H1 (cell line): ENCODE results near the gene OSBPL9. TPM values are rescaled to one million over a fixed set of nuclear protein-coding genes. Genes with fewer than 3 reads are reported as not detected.

ENCODE experiments used
- ASH2L ChIP-seq: fragments of 200-600, 300-600 bp; sonication (generic); IDR thresholded peaks from one replicate; pipeline ENCODE4 v1.7.1; 2017; ENCODE audit warnings: low read length
- CREB1 ChIP-seq: IDR thresholded peaks from 2 replicates; pipeline ENCODE4 v1.6.1; 2012; ENCODE audit warnings: inconsistent platforms
- NRF1 ChIP-seq: IDR thresholded peaks from 2 replicates; pipeline ENCODE4 v1.6.1; 2011; ENCODE audit warnings: mild to moderate bottlenecking, low read depth, low read length, improper control_type of control experiment
- TAF7 ChIP-seq: optimal IDR thresholded peaks from 2 replicates; pipeline ENCODE3; 2011; ENCODE audit warnings: low read depth, mild to moderate bottlenecking, inconsistent platforms, low read length, moderate library complexity, borderline replicate concordance
- polyA plus RNA-seq, 7 experiments: library from polyadenylated mRNA; depleted of rRNA in 3 of 7; stranded (reverse) in 5 of 7; unstranded in 2 of 7; fragments of >200 nt in 5 of 7; fragments of 200-250 nt in 2 of 7; gene quantifications; 1 replicate in 5 of 7; 2 replicates in 1 of 7; 4 replicates in 1 of 7; pipeline versions ENCODE4 v1.2.1 to v1.2.3, GENCODE V29; 2011 to 2013; ENCODE audit warnings: missing spikeins in 2 of 7, mixed read lengths in 2 of 7
- total RNA-seq: library from RNA; stranded (reverse); fragmentation: NEBNext Ultra II Directional; extraction: Animal tissue kit (Norgen Biotek cat#: 25700); gene quantifications from 2 replicates; pipeline ENCODE4 v1.2.1, GENCODE V29; 2021
- TF ChIP-seq, protein P1 (sequence below): fragments of 300-600 bp; sonication (generic); IDR thresholded peaks from 2 replicates; pipeline ENCODE4 v1.7.1; 2012; ENCODE audit warnings: low read length, moderate library complexity, mild to moderate bottlenecking, inconsistent platforms; ENCODE audit not compliant: insufficient replicate concordance

OSBPL9 gene
- total and polyA plus RNA-seq, 2 of the 8 experiments (the other 6 are each of a cell fraction or from before 2014, with no cell fraction given) = 58.2 to 71.6 TPM

DNA sequence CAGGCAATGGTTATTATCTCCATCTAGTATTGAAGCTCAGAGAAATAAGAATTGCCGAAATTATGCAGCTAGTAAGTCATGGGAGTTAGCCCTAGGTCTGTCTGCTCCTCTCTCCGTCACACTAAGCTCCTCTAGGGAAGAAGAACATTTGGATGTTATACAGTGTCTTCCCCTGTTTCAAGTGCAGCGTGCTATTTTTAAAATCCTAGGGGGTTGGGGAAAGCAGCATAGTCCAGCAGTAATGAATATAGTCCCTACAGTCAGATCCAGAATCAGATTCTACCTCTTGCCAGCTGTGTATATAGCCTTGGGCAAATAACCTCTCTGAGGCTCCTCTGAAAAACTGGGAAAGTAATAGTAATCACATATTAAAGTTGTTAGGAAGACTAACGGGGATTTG, 44.5 kb upstream of the OSBPL9 start (continued):
- TF ChIP-seq, protein P1, sequence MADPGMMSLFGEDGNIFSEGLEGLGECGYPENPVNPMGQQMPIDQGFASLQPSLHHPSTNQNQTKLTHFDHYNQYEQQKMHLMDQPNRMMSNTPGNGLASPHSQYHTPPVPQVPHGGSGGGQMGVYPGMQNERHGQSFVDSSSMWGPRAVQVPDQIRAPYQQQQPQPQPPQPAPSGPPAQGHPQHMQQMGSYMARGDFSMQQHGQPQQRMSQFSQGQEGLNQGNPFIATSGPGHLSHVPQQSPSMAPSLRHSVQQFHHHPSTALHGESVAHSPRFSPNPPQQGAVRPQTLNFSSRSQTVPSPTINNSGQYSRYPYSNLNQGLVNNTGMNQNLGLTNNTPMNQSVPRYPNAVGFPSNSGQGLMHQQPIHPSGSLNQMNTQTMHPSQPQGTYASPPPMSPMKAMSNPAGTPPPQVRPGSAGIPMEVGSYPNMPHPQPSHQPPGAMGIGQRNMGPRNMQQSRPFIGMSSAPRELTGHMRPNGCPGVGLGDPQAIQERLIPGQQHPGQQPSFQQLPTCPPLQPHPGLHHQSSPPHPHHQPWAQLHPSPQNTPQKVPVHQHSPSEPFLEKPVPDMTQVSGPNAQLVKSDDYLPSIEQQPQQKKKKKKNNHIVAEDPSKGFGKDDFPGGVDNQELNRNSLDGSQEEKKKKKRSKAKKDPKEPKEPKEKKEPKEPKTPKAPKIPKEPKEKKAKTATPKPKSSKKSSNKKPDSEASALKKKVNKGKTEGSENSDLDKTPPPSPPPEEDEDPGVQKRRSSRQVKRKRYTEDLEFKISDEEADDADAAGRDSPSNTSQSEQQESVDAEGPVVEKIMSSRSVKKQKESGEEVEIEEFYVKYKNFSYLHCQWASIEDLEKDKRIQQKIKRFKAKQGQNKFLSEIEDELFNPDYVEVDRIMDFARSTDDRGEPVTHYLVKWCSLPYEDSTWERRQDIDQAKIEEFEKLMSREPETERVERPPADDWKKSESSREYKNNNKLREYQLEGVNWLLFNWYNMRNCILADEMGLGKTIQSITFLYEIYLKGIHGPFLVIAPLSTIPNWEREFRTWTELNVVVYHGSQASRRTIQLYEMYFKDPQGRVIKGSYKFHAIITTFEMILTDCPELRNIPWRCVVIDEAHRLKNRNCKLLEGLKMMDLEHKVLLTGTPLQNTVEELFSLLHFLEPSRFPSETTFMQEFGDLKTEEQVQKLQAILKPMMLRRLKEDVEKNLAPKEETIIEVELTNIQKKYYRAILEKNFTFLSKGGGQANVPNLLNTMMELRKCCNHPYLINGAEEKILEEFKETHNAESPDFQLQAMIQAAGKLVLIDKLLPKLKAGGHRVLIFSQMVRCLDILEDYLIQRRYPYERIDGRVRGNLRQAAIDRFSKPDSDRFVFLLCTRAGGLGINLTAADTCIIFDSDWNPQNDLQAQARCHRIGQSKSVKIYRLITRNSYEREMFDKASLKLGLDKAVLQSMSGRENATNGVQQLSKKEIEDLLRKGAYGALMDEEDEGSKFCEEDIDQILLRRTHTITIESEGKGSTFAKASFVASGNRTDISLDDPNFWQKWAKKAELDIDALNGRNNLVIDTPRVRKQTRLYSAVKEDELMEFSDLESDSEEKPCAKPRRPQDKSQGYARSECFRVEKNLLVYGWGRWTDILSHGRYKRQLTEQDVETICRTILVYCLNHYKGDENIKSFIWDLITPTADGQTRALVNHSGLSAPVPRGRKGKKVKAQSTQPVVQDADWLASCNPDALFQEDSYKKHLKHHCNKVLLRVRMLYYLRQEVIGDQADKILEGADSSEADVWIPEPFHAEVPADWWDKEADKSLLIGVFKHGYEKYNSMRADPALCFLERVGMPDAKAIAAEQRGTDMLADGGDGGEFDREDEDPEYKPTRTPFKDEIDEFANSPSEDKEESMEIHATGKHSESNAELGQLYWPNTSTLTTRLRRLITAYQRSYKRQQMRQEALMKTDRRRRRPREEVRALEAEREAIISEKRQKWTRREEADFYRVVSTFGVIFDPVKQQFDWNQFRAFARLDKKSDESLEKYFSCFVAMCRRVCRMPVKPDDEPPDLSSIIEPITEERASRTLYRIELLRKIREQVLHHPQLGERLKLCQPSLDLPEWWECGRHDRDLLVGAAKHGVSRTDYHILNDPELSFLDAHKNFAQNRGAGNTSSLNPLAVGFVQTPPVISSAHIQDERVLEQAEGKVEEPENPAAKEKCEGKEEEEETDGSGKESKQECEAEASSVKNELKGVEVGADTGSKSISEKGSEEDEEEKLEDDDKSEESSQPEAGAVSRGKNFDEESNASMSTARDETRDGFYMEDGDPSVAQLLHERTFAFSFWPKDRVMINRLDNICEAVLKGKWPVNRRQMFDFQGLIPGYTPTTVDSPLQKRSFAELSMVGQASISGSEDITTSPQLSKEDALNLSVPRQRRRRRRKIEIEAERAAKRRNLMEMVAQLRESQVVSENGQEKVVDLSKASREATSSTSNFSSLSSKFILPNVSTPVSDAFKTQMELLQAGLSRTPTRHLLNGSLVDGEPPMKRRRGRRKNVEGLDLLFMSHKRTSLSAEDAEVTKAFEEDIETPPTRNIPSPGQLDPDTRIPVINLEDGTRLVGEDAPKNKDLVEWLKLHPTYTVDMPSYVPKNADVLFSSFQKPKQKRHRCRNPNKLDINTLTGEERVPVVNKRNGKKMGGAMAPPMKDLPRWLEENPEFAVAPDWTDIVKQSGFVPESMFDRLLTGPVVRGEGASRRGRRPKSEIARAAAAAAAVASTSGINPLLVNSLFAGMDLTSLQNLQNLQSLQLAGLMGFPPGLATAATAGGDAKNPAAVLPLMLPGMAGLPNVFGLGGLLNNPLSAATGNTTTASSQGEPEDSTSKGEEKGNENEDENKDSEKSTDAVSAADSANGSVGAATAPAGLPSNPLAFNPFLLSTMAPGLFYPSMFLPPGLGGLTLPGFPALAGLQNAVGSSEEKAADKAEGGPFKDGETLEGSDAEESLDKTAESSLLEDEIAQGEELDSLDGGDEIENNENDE = no peak
- TF ChIP-seq NRF1 (no peak), TAF7 (no peak), CREB1 (no peak), ASH2L (no peak)
